Ascending aorta (tissue), 2 donors: ENCODE data around the gene GRWD1. TPM values are rescaled to one million over a fixed set of nuclear protein-coding genes. Genes with fewer than 3 reads are reported as not detected.

Experiments used
- DNase-seq, 2 donors: peaks; one replicate each; pipeline ENCODE4 v3.0.0-alpha.2; 2019; ENCODE audit warnings: low spot score in 2 of 2
- H3K27ac ChIP-seq, 2 donors: fragments of 200-600 bp; sonication (generic); one replicate each; pipeline ENCODE4 v1.5.1; 2016 to 2017; ENCODE audit warnings: mild to moderate bottlenecking in 1 of 2
- H3K27me3 ChIP-seq: fragments of 200-600 bp; sonication (generic); one replicate; pipeline ENCODE4 v1.5.1; 2017
- H3K36me3 ChIP-seq, 2 donors: fragments of 200-600 bp; sonication (generic); one replicate each; pipeline ENCODE4 v1.5.1; 2016
- H3K4me1 ChIP-seq, 2 donors: fragments of 200-600 bp; sonication (generic); one replicate each; pipeline ENCODE4 v1.5.1; 2016 to 2017; ENCODE audit warnings: mild to moderate bottlenecking in 1 of 2
- H3K4me3 ChIP-seq, 2 donors: fragments of 200-600 bp; sonication (generic); one replicate each; pipeline ENCODE4 v1.5.1; 2016 to 2017; ENCODE audit warnings: mild to moderate bottlenecking in 1 of 2
- H3K9me3 ChIP-seq, 2 donors: fragments of 200-600 bp; sonication (generic); one replicate each; pipeline ENCODE4 v1.5.1; 2016
- CTCF ChIP-seq, 3 experiments: fragments of 200-600 bp in 2 of 3; fragments of 450-650 bp in 1 of 3; sonication (generic) in 2 of 3; IDR thresholded peaks; one replicate each; pipeline ENCODE4 v1.5.1; 2016 to 2019; ENCODE audit warnings: antibody characterized with exemption in 3 of 3, mild to moderate bottlenecking in 1 of 3, moderate library complexity in 1 of 3
- intact Hi-C: fragments of 100-400 bp; cut with DNase I; formaldehyde crosslinking; loops from one replicate; pipeline ENCODE4 v1.15.1; 2023
- total RNA-seq: library from RNA; depleted of rRNA; stranded (reverse); fragments of >200 nt; gene quantifications from one replicate; pipeline ENCODE4 v1.1.0, GENCODE V29; 2016

The GRWD1 gene
- total RNA-seq, 1 donor from 2014 or later: 16.0 TPM

- DNase-seq: peak in 1 of 2 donors; percentile 80
- peak overlapping the region; percentile 40 to 59 for H3K4me3 ChIP-seq
- H3K27ac ChIP-seq: no peak overlapping the region
- H3K27me3 ChIP-seq: peaks cover 34% of the 10 kb centered on the region
- no peak for TF ChIP-seq CTCF (IDR thresholded peaks at IDR 0.05)
- no peaks in the 10 kb centered on the region for H3K9me3 ChIP-seq
- peaks cover 0 to 5% of the 10 kb centered on the region in 2 donors for H3K4me1 ChIP-seq
- H3K36me3 ChIP-seq: no peaks in the 10 kb centered on the region
- intact Hi-C loops: no loop called here
Observed at GRCh38 chr19:48398375-48399235, 47.2 kb upstream of the GRWD1 start.

- H3K27me3 ChIP-seq: peaks cover 20% of the 10 kb centered on the region
- intact Hi-C loops: no loop called here
- no peaks in the 10 kb centered on the region for H3K36me3 ChIP-seq
- H3K27ac ChIP-seq: peak overlapping the region in 1 of 2 donors; percentile 11
- TF ChIP-seq CTCF (IDR thresholded peaks at IDR 0.05): no peak
- peak in 1 of 2 donors; percentile 78 for DNase-seq
- H3K4me1 ChIP-seq: no peaks in the 10 kb centered on the region
- H3K9me3 ChIP-seq: no peaks in the 10 kb centered on the region
- peak overlapping the region in 1 of 2 donors; percentile 20 for H3K4me3 ChIP-seq
Observed at GRCh38 chr19:48400018-48400742, 45.6 kb upstream of the GRWD1 start.

DNA sequence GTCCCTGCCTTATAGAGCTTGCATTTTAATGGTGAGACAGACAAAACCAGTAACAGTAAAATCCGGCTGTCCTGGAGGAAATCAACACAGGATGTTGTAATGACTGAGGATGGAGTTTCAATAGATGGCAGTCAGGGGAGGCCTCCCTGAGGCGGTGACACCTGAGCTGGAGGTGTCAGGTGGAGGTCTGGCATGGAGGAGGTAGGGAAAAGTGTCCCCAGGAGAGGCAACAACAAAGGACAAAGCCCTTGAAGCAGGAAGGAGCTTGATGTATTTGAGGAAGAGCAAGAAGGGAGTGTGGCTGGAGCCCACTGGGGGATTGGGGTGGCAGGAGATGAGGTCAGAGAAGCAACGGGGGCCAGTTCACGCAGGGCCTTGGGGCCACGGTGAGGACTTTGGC, 44.5 kb upstream of the GRWD1 start:
- intact Hi-C loops: no loop called here
- Histone ChIP-seq H3K4me3 (no peak overlapping the region), H3K27me3 (peaks cover 9% of the 10 kb centered on the region), H3K4me1 (no peaks in the 10 kb centered on the region), H3K27ac (no peak overlapping the region), H3K36me3 (no peaks in the 10 kb centered on the region), H3K9me3 (no peaks in the 10 kb centered on the region)
- no peak for TF ChIP-seq CTCF (IDR thresholded peaks at IDR 0.05)
- DNase-seq: no peak

- DNase-seq: no peak
- Histone ChIP-seq H3K36me3 (no peaks in the 10 kb centered on the region), H3K27me3 (no peaks in the 10 kb centered on the region), H3K4me1 (no peaks in the 10 kb centered on the region), H3K4me3 (no peak overlapping the region), H3K27ac (no peak overlapping the region), H3K9me3 (no peaks in the 10 kb centered on the region)
- intact Hi-C loops: no loop called here
- TF ChIP-seq CTCF (IDR thresholded peaks at IDR 0.05): no peak
Observed at GRCh38 chr19:48403606-48404005, 42.2 kb upstream of the GRWD1 start.

- DNase-seq: no peak
- no peak for TF ChIP-seq CTCF (IDR thresholded peaks at IDR 0.05)
- intact Hi-C loops: no loop called here
Observed at GRCh38 chr19:48405010-48405659, 40.6 kb upstream of the GRWD1 start.

More at GRCh38 chr19:48405010-48405659, 40.6 kb upstream of the GRWD1 start:
- Histone ChIP-seq H3K27me3 (no peaks in the 10 kb centered on the region), H3K4me3 (no peak overlapping the region), H3K9me3 (no peaks in the 10 kb centered on the region), H3K4me1 (no peaks in the 10 kb centered on the region), H3K36me3 (no peaks in the 10 kb centered on the region), H3K27ac (no peak overlapping the region)
